DND-41 (cell line): ENCODE measurements around the gene CCDC148.

Source experiments
- ATAC-seq: fragments of 200-7000 bp; cut with Tn5 transposase; 3 replicates; pipeline ENCODE4 v1.9.1; 2021; ENCODE audit warnings: low read depth; ENCODE audit not compliant: insufficient read depth
- DNase-seq: peaks from one replicate; pipeline ENCODE4 v3.0.0-alpha.2; 2020
- H2AFZ ChIP-seq: 2 replicates; pipeline ENCODE4 v1.6.0; 2012; ENCODE audit warnings: low read depth, low read length
- H3K27ac ChIP-seq: 2 replicates; pipeline ENCODE4 v1.5.1; 2012; ENCODE audit warnings: low read length, inconsistent platforms
- H3K27me3 ChIP-seq: fragments of 200-600 bp; sonication (generic); 2 replicates; pipeline ENCODE4 v1.6.0; 2012; ENCODE audit warnings: low read length, mild to moderate bottlenecking, inconsistent platforms; ENCODE audit not compliant: insufficient read depth, poor library complexity
- H3K36me3 ChIP-seq: 2 replicates; pipeline ENCODE4 v1.5.1; 2012; ENCODE audit warnings: low read length, inconsistent platforms; ENCODE audit not compliant: insufficient read depth
- H3K4me1 ChIP-seq: 2 replicates; pipeline ENCODE4 v1.5.1; 2012; ENCODE audit warnings: mild to moderate bottlenecking, low read length; ENCODE audit not compliant: insufficient read depth
- H3K4me2 ChIP-seq: 2 replicates; pipeline ENCODE4 v1.6.0; 2012; ENCODE audit warnings: mild to moderate bottlenecking, moderate library complexity, low read length, inconsistent platforms; ENCODE audit not compliant: insufficient read depth
- H3K4me3 ChIP-seq, 2 experiments: fragments of 200-600 bp in 1 of 2; shearing (Covaris generic) in 1 of 2; 2 replicates each; pipeline ENCODE4 v1.5.1; 2012 to 2016; ENCODE audit warnings: inconsistent platforms in 2 of 2, low read length in 2 of 2, mild to moderate bottlenecking in 2 of 2, low read depth in 1 of 2, moderate library complexity in 1 of 2
- H3K79me2 ChIP-seq: 2 replicates; pipeline ENCODE4 v1.6.0; 2012; ENCODE audit warnings: low read length, inconsistent platforms; ENCODE audit not compliant: insufficient read depth
- H3K9ac ChIP-seq: 2 replicates; pipeline ENCODE4 v1.6.0; 2012; ENCODE audit warnings: low read depth, mild to moderate bottlenecking, inconsistent platforms, low read length, moderate library complexity
- H3K9me3 ChIP-seq: 2 replicates; pipeline ENCODE4 v1.5.1; 2012; ENCODE audit warnings: low read length, moderate library complexity, mild to moderate bottlenecking, inconsistent platforms; ENCODE audit not compliant: insufficient read depth, severe bottlenecking
- H4K20me1 ChIP-seq: 2 replicates; pipeline ENCODE4 v1.6.0; 2012; ENCODE audit warnings: low read length; ENCODE audit not compliant: insufficient read depth
- EZH2 ChIP-seq: IDR thresholded peaks from 3 replicates; pipeline ENCODE4 v1.6.1; 2012; ENCODE audit warnings: borderline replicate concordance, low read depth, mild to moderate bottlenecking, moderate library complexity, low read length, inconsistent platforms; ENCODE audit not compliant: severe bottlenecking
- TF ChIP-seq, protein P1 (sequence below): IDR thresholded peaks from 2 replicates; pipeline ENCODE4 v1.5.1; 2012; ENCODE audit warnings: borderline replicate concordance, low read length, moderate library complexity, mild to moderate bottlenecking; ENCODE audit not compliant: poor library complexity, severe bottlenecking; ENCODE audit errors: extremely low read depth

The CCDC148 gene

DNA sequence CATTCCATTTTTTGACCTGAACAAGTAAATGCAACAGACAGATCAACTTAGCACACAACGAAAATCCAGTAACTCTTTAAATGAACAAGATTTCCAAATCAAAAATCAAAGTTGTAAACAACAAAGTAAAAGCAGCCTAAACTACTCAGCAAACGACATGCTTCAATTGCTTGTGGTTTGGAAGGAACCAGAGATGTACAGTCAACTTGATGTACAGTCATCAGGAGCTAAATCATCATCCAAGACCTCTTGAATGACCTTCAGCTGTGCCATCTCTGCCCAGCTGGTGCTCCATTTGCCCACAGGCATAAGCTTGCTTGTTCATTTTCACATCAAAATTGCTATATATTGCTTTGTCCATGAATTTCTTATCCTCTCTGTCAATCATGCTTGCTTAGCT, 245.1 kb downstream of the CCDC148 start:
- H4K20me1 ChIP-seq, result no peaks in the 10 kb centered on the region
- DNase-seq (no peak), ATAC-seq (no peak)
- no peaks in the 10 kb centered on the region for H3K4me1 ChIP-seq
- no peaks in the 10 kb centered on the region for H3K9me3 ChIP-seq
- H3K27me3 ChIP-seq, result no peaks in the 10 kb centered on the region
- H3K9ac ChIP-seq, result no peak overlapping the region
- H2AFZ ChIP-seq, result no peak overlapping the region
- no peaks in the 10 kb centered on the region for H3K79me2 ChIP-seq
- no peaks in the 10 kb centered on the region for H3K36me3 ChIP-seq
- H3K4me2 ChIP-seq, result no peak overlapping the region
- H3K27ac ChIP-seq, result no peak overlapping the region
- H3K4me3 ChIP-seq, result no peak overlapping the region
- TF ChIP-seq, protein P1, sequence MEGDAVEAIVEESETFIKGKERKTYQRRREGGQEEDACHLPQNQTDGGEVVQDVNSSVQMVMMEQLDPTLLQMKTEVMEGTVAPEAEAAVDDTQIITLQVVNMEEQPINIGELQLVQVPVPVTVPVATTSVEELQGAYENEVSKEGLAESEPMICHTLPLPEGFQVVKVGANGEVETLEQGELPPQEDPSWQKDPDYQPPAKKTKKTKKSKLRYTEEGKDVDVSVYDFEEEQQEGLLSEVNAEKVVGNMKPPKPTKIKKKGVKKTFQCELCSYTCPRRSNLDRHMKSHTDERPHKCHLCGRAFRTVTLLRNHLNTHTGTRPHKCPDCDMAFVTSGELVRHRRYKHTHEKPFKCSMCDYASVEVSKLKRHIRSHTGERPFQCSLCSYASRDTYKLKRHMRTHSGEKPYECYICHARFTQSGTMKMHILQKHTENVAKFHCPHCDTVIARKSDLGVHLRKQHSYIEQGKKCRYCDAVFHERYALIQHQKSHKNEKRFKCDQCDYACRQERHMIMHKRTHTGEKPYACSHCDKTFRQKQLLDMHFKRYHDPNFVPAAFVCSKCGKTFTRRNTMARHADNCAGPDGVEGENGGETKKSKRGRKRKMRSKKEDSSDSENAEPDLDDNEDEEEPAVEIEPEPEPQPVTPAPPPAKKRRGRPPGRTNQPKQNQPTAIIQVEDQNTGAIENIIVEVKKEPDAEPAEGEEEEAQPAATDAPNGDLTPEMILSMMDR, result no peak
- no peak for TF ChIP-seq EZH2

DNA sequence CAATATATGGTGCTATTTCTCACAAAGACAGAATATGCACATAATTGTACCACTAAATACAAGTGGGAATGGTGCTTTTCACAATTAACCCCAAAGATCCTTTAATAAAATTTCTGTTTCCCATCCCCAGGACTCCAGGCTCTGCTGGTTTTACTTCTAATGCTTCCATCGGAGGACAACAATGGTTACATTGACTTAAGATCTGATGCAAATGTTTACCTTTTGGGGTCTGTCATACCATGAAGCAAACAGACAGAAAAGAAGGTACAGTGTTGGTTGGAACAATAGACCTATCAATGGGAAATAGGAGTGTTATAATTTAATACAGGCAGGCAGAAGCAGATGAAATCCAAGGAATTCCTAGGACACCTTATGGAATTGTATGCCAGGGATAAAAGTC, 249.2 kb downstream of the CCDC148 start:
- no peaks in the 10 kb centered on the region for H3K9me3 ChIP-seq
- no peak overlapping the region for H3K4me3 ChIP-seq
- TF ChIP-seq EZH2, result no peak
- TF ChIP-seq, protein P1, result no peak
- peaks cover 5% of the 10 kb centered on the region for H3K27me3 ChIP-seq
- DNase-seq, result no peak
- no peaks in the 10 kb centered on the region for H3K36me3 ChIP-seq
- H3K27ac ChIP-seq, result no peak overlapping the region
- H3K9ac ChIP-seq, result no peak overlapping the region
- no peaks in the 10 kb centered on the region for H3K4me1 ChIP-seq
- ATAC-seq, result no peak
- no peak overlapping the region for H2AFZ ChIP-seq
- no peaks in the 10 kb centered on the region for H4K20me1 ChIP-seq
- H3K79me2 ChIP-seq, result no peaks in the 10 kb centered on the region
- no peak overlapping the region for H3K4me2 ChIP-seq

DNA sequence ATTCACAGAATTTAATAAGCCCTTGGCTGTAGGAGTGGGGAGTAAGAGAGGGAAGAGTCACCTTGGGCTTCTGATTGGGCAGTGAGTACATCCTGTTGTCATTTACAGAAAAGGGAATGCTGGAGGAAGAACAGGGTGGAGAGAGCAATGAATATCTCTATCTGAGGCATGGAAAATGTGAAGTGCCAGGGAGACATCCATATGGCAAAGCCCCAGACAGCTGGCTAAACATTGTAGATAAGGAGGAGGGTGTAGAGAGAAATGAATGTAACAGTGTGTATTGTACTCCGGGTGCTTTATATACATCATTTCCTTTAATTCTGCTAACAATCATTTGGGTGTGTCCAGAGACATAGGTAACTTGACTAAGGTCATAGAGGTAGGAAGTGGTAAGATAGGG, 251.3 kb downstream of the CCDC148 start:
- peaks cover 5% of the 10 kb centered on the region for H3K27me3 ChIP-seq
- H3K4me3 ChIP-seq, result no peak overlapping the region
- H4K20me1 ChIP-seq, result no peaks in the 10 kb centered on the region
- ATAC-seq (no peak), DNase-seq (no peak)
- no peak overlapping the region for H3K27ac ChIP-seq
- no peaks in the 10 kb centered on the region for H3K36me3 ChIP-seq
- H3K9me3 ChIP-seq, result no peaks in the 10 kb centered on the region
- H3K79me2 ChIP-seq, result no peaks in the 10 kb centered on the region
- no peak for TF ChIP-seq EZH2
- TF ChIP-seq, protein P1, result no peak
- H2AFZ ChIP-seq, result no peak overlapping the region
- H3K4me1 ChIP-seq, result no peaks in the 10 kb centered on the region
- no peak overlapping the region for H3K9ac ChIP-seq
- H3K4me2 ChIP-seq, result no peak overlapping the region

DNA sequence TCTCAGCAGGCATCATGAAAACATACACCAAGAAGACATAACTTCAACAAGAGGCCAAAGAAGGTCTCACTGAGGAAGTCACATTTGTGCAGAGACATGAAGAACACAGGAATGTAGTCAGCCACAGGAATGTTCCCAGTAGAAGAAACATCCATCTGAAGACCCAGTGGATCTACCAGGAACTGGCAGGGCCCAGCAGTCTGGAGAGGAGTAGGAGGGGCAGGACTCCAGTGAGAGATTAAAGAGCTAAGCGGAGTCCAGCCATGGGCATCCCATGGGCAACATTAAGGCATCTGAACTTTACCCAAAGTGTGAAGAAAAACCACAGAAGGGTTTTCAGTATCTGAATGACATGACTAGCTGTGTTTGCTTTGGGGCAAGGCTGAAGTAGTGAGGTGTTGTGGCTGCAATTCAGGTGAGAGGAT, 251.8 kb downstream of the CCDC148 start:
- H3K36me3 ChIP-seq, result no peaks in the 10 kb centered on the region
- H3K4me1 ChIP-seq, result no peaks in the 10 kb centered on the region
- TF ChIP-seq EZH2, result no peak
- TF ChIP-seq, protein P1, result no peak
- H4K20me1 ChIP-seq, result no peaks in the 10 kb centered on the region
- H3K9me3 ChIP-seq, result no peaks in the 10 kb centered on the region
- H3K27ac ChIP-seq, result no peak overlapping the region
- ATAC-seq (no peak), DNase-seq (no peak)
- no peak overlapping the region for H2AFZ ChIP-seq
- H3K4me3 ChIP-seq, result no peak overlapping the region
- no peak overlapping the region for H3K4me2 ChIP-seq
- no peaks in the 10 kb centered on the region for H3K79me2 ChIP-seq
- H3K9ac ChIP-seq, result no peak overlapping the region
- H3K27me3 ChIP-seq, result peaks cover 5% of the 10 kb centered on the region
